ENCODE results near the gene RAB19.

The RAB19 gene

GRCh38 chr7:140463111-140463510 lies 59.3 kb downstream of the RAB19 start:
- Histone ChIP-seq H3K4me3 (replicated peaks; ENCODE audit: insufficient read depth, low read length) (no peak overlapping the region), H3K27me3 (ENCODE audit: insufficient read depth, poor library complexity, severe bottlenecking) (no peaks in the 10 kb centered on the region), H3K27ac (replicated peaks) (no peak overlapping the region)
- TF ChIP-seq POLR2AphosphoS5 (IDR thresholded peaks at IDR 0.05; ENCODE audit: low read depth) (no peak), SPI1 (IDR thresholded peaks at IDR 0.05; ENCODE audit: borderline replicate concordance, low read depth) (no peak), GABPA (IDR thresholded peaks at IDR 0.05; ENCODE audit: low read depth) (no peak), REST (IDR thresholded peaks at IDR 0.05; ENCODE audit: insufficient replicate concordance, low read depth) (no peak), CTCF (IDR thresholded peaks at IDR 0.05; ENCODE audit: insufficient read depth, low read length) (no peak)
- no peak for DNase-seq (ENCODE audit: low read depth in 1 of 2, low spot score in 1 of 2)

GRCh38 chr7:140475747-140476333 lies 72.0 kb downstream of the RAB19 start:
- no peak for TF ChIP-seq CTCF (IDR thresholded peaks at IDR 0.05; ENCODE audit: insufficient read depth, low read length)
- TF ChIP-seq POLR2AphosphoS5 (IDR thresholded peaks at IDR 0.05; ENCODE audit: low read depth) = no peak
- no peak for TF ChIP-seq REST (IDR thresholded peaks at IDR 0.05; ENCODE audit: insufficient replicate concordance, low read depth)
- no peak for TF ChIP-seq SPI1 (IDR thresholded peaks at IDR 0.05; ENCODE audit: borderline replicate concordance, low read depth)
- no peak for TF ChIP-seq GABPA (IDR thresholded peaks at IDR 0.05; ENCODE audit: low read depth)
- H3K27me3 ChIP-seq (ENCODE audit: insufficient read depth, poor library complexity, severe bottlenecking) = no peaks in the 10 kb centered on the region
- peak in 1 of 2 experiments; percentile 43 for DNase-seq (ENCODE audit: low read depth in 1 of 2, low spot score in 1 of 2)
- H3K27ac ChIP-seq (replicated peaks) = no peak overlapping the region
- no peak overlapping the region for H3K4me3 ChIP-seq (replicated peaks; ENCODE audit: insufficient read depth, low read length)

GRCh38 chr7:140476698-140477261 lies 72.9 kb downstream of the RAB19 start:
- Histone ChIP-seq H3K4me3 (replicated peaks; ENCODE audit: insufficient read depth, low read length) (no peak overlapping the region), H3K27me3 (ENCODE audit: insufficient read depth, poor library complexity, severe bottlenecking) (no peaks in the 10 kb centered on the region), H3K27ac (replicated peaks) (no peak overlapping the region)
- TF ChIP-seq GABPA (IDR thresholded peaks at IDR 0.05; ENCODE audit: low read depth) (no peak), POLR2AphosphoS5 (IDR thresholded peaks at IDR 0.05; ENCODE audit: low read depth) (no peak)
- DNase-seq (ENCODE audit: low read depth in 1 of 2, low spot score in 1 of 2) = no peak

Data from HL-60 (cell line).